Retina (tissue), 1 donor: ENCODE results near the gene MRPS9.

Experiments
- DNase-seq: peaks from one replicate; pipeline ENCODE4 v3.0.0-alpha.2; 2016

MRPS9 gene

DNA sequence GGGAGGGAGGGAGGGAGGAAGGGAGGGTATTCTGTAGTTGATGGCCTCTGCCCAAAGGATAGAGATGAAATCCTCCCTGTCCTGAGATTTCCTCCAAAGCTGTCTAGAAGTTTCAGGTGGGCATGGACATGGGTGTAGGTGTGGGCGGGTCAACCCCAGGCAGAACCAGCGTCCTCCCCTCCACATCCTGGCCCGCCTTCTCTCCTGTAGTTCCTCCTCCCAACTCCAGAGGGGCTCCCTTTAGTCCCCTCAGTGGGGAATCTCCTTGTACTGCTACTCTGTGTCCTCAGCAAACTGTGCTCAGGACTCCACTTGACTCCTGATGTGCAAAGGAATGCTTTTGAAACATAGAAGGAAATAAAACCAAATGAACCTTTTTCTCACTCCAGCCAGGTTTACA lies 88.1 kb downstream of the MRPS9 start:
- DNase-seq, result no peak

DNA sequence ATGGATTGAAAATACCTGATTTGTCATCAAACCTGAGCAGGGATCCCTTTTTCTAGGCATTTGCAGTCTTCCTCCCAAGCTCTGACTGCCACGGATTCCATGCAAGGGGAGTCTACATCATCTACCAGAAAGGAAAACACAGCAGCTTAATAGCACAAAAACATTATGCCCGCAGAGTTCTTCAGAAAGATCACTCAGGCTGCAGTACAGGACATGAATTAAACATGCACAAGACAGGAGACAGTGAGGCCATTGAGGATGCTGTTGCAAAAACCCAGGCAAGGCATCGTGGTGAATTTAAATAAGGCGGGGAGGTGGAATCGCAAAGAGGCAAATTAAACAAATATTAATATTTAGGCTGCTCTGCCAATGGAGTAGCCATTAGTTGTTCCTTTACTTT lies 88.5 kb downstream of the MRPS9 start:
- no peak for DNase-seq

DNA sequence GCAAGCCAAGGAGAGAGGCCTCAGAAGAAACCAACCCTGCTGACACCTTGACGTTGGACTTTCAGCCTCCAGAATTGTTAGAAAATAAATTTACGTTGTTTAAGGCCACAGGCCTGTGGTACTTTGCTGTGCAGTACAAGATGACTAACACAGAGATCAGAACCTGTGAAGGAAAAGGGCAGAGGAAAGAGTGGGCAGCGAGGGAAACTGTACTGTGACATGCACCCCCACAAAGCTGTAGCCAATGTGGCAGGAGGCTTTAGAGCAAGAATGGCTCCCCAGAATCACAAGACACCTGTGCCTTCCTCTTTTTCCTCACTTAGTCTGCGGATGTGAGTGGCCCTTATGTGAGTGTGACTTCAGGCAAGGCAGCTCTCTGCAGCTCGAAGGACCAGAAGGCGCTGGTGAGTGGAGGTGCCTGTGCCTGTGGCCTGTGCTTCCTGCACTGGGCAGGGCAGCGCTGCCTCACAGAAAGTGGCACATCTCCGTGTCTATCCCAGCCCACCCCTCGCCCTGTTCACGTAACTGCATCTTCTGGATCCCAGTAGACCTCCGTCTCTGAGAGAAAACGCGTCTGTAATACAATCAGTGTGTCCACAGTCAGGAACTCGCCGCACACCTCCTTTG lies 89.5 kb downstream of the MRPS9 start:
- DNase-seq, result no peak

DNA sequence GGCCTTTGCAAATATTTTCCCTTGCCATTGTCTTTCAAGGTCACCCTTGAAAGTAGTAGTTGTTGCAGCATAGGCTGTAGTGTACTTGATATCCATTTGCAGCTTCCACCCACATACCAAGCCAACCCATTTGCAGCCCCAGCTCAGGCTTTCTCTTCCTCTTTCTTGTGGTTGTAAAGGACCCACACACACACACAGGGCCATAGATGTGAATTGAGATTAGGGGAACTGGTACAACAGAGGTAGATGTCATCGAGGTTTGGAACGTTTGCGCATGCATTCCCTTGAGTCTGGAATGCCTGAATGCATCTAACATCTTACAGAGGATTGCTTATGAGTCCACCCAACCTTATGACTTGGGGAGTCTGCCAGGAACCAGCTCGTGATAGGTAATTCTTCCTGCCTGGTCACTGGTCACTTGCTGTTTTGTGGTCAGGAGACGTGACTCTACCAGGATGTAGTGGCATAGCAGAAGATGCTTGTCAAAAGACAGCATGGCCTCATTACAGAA lies 91.9 kb downstream of the MRPS9 start:
- no peak for DNase-seq

DNA sequence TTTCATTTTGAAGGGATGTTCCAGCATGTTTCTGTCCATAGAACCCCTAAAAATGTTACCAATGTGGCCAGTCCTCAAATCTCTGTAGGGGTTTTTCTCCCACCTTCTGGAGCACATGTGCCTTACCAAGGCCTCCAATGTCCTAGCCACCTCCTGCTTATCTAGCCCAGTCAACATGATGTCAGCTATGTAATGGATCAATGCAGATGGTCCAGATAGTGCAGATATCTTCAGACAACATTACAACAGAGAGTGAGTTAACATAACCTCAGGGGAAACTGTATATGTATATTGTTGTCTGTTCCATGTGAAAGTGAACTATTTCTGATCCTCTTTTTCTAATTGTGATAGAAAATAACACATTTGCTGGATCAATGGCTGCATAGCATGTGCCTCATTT lies 92.7 kb downstream of the MRPS9 start:
- no peak for DNase-seq

DNA sequence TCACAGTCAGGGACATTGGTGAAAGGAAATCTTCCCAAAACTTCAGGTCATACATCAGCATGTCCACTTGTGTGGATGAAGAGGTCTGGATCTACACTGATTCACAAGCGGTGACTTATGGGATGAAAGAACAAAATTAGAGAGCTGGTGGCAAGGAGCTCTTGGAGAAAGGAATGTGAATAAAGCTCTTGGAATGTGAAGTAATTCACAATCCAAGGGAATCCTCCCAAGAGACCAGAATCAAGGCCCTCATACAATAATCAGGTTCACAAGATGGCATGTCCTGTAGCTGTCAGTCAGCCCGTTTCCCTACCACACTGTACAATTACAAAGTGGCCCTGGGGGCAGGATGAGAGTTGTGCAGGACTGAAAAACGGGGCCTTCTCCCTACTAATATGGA lies 96.2 kb downstream of the MRPS9 start:
- DNase-seq, result no peak

DNA sequence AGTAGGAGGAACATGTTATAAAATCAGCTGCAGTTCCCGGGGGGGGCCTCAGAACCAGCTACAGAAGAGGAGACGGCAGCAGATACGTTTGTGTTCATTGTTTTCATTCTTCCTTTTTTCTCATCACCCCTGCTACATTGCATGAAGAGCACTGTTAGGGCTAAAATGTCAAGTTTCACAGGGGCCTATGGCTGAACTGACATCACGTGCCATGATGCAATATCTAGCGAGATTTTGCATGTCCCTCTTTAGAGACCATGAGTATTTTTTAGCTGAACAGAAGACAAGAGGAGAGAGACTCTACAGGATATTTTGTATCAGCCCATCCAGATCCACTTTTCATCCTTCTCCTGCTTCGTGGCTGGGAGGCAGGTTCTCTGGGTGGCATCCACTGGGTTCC lies 97.6 kb downstream of the MRPS9 start:
- DNase-seq, result no peak

DNA sequence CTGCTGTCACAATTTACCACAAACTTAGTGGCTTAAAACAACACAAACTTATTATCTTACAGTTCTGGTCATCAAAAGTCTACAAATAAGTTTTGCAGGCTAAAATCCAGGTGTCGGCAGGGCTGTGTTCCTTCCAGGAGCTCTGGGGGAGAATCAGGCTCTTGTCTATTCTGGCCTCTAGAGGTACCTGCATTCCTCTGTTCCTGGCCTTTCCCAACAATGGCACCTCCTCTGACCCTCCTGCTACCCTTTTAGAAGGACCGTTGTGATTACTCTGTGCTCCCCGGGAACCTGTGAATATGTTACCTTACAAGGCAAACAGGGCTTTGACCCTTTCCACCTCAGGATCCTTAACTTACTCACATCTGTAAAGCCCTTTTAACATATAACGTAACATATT lies 98.5 kb downstream of the MRPS9 start:
- no peak for DNase-seq

DNA sequence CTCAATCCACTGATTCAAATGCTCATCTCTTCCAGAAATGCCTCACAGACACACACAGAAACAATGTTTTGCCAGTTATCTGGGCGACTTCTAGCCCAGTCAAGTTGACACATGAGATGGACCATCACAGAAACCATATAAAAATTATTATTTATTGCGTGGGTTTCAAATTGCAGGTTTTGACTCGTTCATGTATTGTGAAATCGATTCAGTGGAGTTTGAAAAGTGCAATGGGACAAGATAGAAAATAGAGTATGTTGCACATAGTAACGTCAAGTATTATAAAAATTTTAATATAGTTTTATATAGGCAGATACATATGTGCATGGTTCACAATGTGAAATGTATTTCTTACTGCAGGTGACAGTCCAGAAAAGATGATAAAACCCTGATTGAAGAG lies 100.8 kb downstream of the MRPS9 start:
- no peak for DNase-seq

DNA sequence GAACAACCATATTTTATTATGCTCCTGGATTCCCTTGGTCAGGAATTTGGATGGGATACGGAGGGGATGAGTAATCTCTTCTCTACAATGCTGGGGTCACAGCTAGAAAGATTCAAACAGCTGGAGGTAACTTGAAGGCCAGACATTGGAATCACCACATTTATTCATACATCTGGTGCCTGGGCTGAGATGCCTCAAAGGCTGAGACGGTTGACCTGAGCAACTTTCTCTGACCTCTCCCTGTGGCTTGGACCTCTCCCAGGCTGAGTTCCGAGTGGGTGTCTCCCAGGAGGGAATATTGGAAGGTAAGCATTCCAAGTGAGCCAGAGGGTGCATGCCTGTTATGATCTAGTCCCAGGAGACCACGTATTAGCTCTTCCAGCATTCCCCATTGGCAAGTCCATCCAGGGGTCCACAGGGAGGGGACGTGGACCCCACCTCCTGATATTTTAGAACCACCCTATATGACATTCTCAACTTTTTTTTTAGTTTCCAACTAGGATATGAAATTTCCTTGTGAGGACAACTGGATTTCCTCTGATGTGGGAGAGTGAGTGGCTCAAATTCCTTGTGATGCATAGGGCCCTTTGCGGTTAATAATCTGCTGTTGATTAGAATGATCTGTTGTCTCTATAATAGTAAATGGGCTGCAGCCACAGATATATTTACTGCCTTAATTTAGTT lies 101.8 kb downstream of the MRPS9 start:
- DNase-seq, result no peak

DNA sequence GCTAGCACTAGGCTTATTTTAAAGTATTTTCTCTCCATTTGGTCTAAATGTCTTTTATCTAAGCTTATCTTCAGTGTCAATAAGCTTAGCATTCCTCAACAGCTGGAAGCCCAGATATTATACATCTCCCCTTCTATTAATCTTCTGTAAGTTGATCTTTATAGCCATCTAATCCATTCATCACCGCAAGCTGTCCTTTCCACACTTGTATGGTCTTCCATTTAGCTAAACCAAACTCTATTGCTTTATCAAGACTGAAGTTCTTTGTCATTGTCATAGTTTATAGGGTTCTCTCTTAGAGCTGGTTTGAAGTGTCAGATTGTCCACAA lies 102.3 kb downstream of the MRPS9 start:
- DNase-seq, result no peak

DNA sequence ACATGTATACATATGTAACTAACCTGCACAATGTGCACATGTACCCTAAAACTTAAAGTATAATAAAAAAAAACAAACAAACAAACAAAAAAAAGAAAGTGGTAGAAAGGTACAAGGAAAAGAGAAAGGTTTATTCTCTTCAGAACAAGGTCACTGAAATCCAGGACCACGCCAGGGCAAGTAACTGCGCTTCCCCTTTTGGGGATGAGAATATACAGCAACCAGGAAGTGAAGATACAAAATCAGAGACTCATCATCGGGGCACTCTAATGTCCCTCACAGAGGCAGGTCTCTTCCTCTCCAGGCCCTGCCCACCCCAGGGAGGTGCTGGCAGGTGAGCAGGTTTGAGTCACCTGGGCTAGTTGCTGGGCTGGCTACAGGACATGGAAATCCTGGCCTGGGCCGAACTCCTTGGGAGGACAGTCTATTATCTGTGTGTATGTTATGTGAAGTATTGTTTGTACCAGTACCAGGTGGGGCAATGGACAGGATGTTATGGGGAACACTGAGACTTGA lies 103.3 kb downstream of the MRPS9 start:
- DNase-seq, result no peak

DNA sequence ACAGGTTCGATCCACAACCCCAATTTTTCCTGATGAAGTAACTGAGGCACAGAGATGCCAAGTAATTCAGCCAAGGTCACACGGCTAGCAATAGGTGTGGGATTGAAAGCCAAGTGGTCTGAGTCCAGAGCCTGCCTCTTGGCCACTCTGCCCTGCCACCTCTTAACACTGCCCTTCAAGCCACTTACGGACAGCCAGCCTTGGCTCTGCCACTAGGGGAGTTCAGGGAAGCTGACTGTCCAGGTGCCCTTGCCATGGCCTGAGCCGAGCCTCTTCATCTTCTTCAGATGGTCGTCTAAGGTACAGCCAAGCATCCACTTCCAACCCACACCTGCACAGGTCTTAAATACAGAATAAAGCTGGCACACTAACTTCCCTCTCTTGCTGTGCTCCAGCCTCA lies 104.4 kb downstream of the MRPS9 start:
- DNase-seq, result no peak

DNA sequence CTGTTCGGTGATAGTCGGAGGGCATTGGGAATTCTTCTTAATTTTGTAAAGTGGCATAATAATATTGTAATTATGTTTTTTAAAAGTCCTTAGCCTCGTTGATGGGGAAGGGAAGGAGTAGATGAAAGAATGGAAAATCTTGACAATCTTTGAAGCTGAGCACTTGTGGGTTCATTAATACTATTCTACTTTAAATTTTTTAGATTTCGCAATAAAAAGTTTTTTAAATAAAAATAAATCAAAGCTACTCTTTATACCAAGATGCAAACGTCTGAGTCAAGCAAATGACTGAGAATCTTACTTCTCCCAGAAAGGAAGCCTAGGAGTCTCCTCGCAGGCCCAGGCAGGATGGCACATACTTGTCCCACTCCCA lies 105.2 kb downstream of the MRPS9 start:
- DNase-seq, result no peak

DNA sequence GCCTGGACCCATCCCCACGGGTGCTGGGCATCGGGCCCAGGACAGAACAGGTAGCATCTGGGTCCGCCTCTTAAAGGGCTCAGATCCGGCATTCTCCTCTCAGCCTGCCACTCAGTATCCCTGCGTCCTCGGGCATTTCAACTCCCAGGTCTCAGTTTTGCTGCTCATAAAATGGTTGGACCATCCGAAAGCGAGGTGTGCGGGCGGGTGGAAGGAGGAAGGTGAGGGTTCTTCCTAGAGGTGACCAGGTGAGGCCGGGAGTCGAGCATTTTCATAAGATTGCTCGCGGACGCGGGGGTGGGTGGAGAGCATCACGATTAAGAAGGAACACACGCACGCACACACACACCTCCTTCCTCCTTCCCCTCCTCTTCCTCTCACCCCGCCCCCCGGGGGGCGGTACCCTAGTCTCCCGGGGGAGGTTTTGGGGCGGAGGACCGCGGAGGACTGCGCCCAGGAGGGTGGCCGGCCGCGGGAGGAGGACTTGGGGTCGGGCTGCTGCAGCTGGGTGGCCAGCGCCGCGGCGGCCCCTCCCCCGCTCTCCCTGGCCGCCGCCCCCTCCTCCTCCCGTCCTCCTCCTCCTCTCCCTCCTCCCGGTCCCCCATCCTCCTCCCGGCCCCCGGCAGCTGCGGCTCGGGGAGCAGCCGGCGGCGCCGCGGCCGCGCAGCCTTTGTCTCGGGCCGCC lies 105.7 kb downstream of the MRPS9 start:
- DNase-seq, result peak; percentile 81

DNA sequence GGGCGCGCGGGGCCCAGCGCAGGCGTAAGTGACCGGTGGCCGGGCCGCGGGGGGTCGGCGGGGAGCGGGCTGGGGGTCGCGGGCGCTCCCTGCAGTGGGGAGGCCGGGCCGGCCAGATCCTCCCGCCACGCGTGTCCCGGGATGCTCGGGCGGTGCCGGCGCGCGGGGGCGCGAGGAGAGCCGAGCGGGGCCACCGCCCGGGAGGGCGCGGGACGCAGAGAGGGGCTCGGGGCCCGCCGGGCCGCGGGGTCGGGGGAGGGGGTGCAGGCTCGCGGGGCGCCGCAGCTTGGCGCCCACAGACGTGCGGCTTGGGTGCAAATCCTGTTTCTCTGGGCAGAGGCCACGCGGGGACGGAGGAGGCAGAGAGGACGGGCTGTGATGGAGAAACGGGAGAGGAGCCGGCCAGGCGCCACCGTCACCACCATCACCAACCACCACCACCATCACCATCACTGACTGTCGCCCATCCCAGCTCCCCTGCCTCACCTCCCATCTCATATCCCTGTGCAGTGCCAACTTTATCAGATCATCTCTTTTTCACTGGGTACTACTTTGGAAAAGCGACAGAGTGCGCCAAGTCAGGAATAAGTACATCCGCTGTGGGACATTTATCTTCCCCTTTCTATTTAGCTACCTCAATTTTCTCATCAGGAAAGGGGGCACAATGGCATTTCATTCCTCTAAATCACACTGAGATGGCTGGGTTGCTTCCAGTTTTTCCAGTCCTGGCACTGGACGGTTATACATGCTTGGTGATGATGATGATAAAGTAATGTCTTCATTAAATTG lies 106.5 kb downstream of the MRPS9 start:
- peak; percentile 60 for DNase-seq

DNA sequence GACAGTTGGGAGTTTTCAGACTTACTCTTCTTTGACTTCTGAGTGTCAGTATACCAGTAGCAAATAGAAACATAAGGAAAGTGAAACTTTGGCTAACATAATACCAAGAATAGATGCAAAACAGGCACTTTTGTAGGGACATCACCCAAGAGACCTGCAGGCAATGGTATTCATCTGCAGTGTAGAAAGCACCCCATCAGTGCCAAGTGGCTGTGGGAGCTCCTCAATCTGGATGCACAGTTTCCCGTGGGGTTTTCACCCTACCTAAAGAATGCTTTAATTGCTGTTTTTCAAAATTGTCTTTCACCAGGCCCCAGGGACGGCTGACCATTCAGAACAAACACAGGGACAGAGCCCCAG lies 107.1 kb downstream of the MRPS9 start:
- no peak for DNase-seq

DNA sequence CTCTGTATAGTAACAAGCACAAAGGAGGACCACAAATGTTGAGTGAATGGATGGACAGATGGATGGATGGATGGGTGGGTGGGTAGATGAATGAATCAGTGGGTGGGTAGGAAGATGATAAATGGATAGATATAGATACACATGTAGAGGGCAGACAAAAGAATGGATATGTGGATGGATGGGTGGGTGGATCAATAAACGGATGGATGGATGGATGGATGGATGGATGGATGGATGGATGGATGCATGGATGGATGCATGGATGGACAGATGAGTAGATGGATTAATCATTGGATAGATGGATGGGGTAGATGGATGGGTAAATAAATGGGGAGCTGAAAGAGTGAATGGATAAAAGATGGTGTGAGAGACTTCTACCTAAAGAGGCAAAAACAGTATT lies 111.4 kb downstream of the MRPS9 start:
- no peak for DNase-seq
